ENCODE measurements around the gene EEFSEC.

The EEFSEC gene

GRCh38 chr3:128409624-128410581 lies 256.6 kb downstream of the EEFSEC start:
- no peak overlapping the region; the same call in 1 of the 2 replicates for H3K27ac ChIP-seq
- TF ChIP-seq CTCF (conservative IDR thresholded peaks at IDR 0.05; ENCODE audit: low read depth) = no peak
- ChIA-PET POLR2A (ENCODE audit: low non-redundant PET) (no interaction called here), CTCF (no interaction called here)
- no peak for DNase-seq (ENCODE audit: low spot score)

GRCh38 chr3:128410669-128411573 lies 257.6 kb downstream of the EEFSEC start:
- CTCF ChIA-PET = no interaction called here
- no peak for DNase-seq (ENCODE audit: low spot score)
- POLR2A ChIA-PET (ENCODE audit: low non-redundant PET) = no interaction called here

GRCh38 chr3:128411574-128412064 lies 258.3 kb downstream of the EEFSEC start:
- DNase-seq (ENCODE audit: low spot score) = no peak
- no peak overlapping the region for H3K27ac ChIP-seq
- ChIA-PET POLR2A (ENCODE audit: low non-redundant PET) (no interaction called here), CTCF (no interaction called here)
- TF ChIP-seq CTCF (conservative IDR thresholded peaks at IDR 0.05; ENCODE audit: low read depth) = no peak

More at GRCh38 chr3:128410669-128411573, 257.6 kb downstream of the EEFSEC start:
- H3K27ac ChIP-seq = no peak overlapping the region
- TF ChIP-seq CTCF (conservative IDR thresholded peaks at IDR 0.05; ENCODE audit: low read depth) = no peak

GRCh38 chr3:128412180-128413002 lies 259.1 kb downstream of the EEFSEC start:
- ChIA-PET CTCF (no interaction called here), POLR2A (ENCODE audit: low non-redundant PET) (no interaction called here)
- no peak for DNase-seq (ENCODE audit: low spot score)
- H3K27ac ChIP-seq = no peak overlapping the region
- TF ChIP-seq CTCF (conservative IDR thresholded peaks at IDR 0.05; ENCODE audit: low read depth) = no peak

DNA sequence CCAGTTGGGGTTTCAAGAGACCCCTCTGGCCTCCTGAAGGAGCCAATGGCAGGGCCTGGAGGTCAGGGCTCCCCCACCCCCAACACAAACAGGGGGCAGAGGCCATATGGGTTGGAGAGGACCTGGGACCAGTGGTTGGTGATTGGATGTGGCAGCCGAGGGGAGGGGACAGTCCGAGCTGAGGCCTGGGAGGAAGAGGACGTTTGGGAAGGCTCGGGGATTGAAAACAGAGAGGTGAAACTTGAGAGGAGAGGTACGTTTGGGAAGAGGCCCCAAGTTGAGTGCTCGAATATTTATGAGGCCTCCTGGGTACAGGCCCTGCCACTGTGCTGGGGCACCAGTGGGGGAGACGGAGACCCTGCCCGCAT lies 259.7 kb downstream of the EEFSEC start:
- ChIA-PET POLR2A (ENCODE audit: low non-redundant PET) (no interaction called here), CTCF (no interaction called here)
- DNase-seq (ENCODE audit: low spot score) = no peak
- TF ChIP-seq CTCF (conservative IDR thresholded peaks at IDR 0.05; ENCODE audit: low read depth) = no peak
- no peak overlapping the region for H3K27ac ChIP-seq

Data from RWPE1 (cell line).